ENCODE data around the gene BST1.
"Not testable (repeated sequence)": the region's sequence is repeated elsewhere in the genome, so short reads cannot be mapped to it uniquely, and the experiment has no call there.

The BST1 gene

DNA sequence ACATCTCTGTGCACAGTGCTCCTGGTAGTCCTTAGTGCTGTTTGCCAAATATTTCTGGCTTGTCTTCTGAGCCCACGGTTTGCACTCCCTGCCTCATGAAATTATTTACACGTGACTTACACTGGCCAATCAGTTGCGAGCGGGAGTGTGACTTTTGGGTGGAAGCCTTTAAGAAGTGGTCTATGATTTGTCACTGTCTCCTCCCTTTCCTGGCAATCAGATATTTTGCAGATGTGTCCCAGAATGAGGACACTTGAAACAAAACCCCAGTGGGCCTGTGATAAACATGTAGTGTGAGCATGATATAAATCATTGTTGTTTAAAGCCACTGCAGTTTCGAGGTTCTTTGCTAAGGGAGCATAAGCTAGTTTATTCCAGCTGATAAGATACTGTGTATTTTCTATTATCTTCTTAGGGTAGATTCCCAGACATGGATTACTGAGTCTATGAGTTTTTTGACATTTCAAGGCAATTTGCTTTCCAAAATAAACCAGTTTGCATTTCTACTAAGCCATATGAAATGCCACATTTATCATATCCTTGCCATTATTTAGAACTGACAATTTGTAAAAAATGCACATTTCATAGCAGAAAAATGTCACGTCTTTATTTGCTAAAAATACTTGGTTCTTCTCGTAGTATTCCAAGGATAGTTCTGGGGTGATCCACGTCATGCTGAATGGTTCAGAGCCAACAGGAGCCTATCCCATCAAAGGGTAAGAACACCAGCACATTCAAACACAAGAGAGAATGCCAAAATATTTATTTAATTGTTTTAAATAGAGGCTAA, 12.0 kb downstream of the BST1 start:
- no peaks in the 10 kb centered on the region for H3K9me3 ChIP-seq (ENCODE audit: insufficient read depth, low read depth, low read length)
- no peaks in the 10 kb centered on the region for H3K4me1 ChIP-seq (ENCODE audit: insufficient read depth, low read length)
- H3K27ac ChIP-seq (ENCODE audit: low read length) = no peak overlapping the region
- H3K9ac ChIP-seq (ENCODE audit: low read depth, low read length) = no peak overlapping the region
- no peaks in the 10 kb centered on the region for H3K36me3 ChIP-seq (ENCODE audit: insufficient read depth, low read depth, low read length)
- no peak overlapping the region for H3K4me3 ChIP-seq (ENCODE audit: low read length)
- no peaks in the 10 kb centered on the region for H3K27me3 ChIP-seq (ENCODE audit: insufficient read depth, low read length)

DNA sequence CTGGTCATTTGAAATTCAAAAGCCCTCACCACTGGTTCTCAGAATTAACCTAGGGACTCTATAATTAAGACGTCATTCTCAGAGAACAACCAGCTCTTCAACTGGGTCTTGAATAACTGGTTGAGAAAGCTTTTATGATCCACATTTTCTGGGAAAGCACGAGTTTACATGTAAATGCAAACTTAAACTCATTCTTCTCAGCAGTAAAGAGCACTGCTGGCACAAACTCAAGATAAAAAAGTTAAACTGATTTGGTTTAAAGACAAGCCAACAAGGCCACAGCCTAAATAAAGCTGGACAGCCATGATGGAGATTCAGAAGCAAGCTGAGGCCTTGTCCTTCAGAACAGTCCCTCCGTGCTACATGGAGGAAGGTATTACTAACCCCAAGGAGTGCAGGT, 13.2 kb downstream of the BST1 start:
- H3K36me3 ChIP-seq (ENCODE audit: insufficient read depth, low read depth, low read length) = no peaks in the 10 kb centered on the region
- H3K9ac ChIP-seq (ENCODE audit: low read depth, low read length) = no peak overlapping the region
- H3K27ac ChIP-seq (ENCODE audit: low read length) = no peak overlapping the region
- H3K4me1 ChIP-seq (ENCODE audit: insufficient read depth, low read length) = no peaks in the 10 kb centered on the region
- H3K27me3 ChIP-seq (ENCODE audit: insufficient read depth, low read length) = no peaks in the 10 kb centered on the region
- no peak overlapping the region for H3K4me3 ChIP-seq (ENCODE audit: low read length)
- no peaks in the 10 kb centered on the region for H3K9me3 ChIP-seq (ENCODE audit: insufficient read depth, low read depth, low read length)

DNA sequence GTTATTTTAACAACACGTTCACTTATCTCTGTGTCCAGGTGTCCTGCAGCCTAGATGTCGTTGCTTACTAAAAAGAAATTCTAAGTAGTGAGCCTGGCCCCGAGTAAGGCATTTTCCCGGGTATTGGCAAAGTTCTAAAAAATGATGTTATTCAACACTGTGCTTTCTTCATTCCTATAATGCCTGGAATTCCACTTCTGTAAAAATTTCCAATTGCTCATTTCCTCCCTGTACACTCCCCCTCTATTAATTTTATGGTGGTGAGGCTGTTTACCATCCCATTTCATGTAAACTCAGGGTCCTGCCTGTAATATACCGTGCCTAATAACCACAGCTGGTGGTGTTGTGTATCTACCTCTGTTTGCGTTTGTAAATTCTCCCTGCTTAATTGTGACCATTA, 14.2 kb downstream of the BST1 start:
- Histone ChIP-seq H3K9ac (ENCODE audit: low read depth, low read length) (no peak overlapping the region), H3K4me3 (ENCODE audit: low read length) (no peak overlapping the region), H3K27ac (ENCODE audit: low read length) (no peak overlapping the region)

DNA sequence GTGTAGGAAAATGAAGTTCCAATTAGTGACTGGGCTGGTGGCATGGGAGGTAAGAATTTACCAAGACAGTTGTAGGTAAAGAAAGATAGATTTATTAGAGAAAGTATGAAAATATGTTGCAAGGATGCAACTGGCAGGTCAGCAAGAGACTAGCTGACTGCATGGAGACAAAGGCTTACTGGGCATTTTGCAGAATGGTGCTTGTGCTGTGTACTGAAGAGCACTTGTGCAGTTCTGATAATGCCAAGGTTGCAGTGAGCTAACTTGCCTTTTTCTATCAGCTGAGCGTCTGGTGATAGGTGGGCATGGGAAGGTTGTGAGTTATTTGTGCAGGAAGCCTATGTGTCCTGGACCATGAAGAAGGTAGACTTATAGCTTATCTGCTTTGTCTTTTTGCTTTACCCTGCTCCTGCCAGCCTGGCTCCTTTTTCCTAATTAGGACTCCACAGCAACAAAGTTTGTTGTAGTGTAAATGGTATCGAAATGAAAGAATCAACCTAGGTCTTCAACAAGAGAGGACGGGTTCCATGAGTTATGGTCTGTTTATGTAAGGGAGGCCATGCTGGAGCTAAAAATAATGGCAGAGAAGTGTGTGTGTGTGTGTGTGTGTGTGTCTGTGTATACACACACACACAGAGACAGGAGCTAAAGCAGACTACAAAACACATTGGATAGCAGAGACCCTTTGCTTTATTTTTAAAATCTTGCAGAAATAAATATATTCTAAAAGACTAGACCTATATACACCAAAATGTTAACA, 15.0 kb downstream of the BST1 start:
- H3K9ac ChIP-seq (ENCODE audit: low read depth, low read length) = no peak overlapping the region
- H3K27me3 ChIP-seq (ENCODE audit: insufficient read depth, low read length) = no peaks in the 10 kb centered on the region
- H3K27ac ChIP-seq (ENCODE audit: low read length) = no peak overlapping the region
- no peaks in the 10 kb centered on the region for H3K36me3 ChIP-seq (ENCODE audit: insufficient read depth, low read depth, low read length)
- H3K4me3 ChIP-seq (ENCODE audit: low read length) = no peak overlapping the region
- H3K4me1 ChIP-seq (ENCODE audit: insufficient read depth, low read length) = no peaks in the 10 kb centered on the region
- H3K9me3 ChIP-seq (ENCODE audit: insufficient read depth, low read depth, low read length) = no peaks in the 10 kb centered on the region

More for the DNA sequence above, 14.2 kb downstream of the BST1 start:
- H3K27me3 ChIP-seq (ENCODE audit: insufficient read depth, low read length) = no peaks in the 10 kb centered on the region
- no peaks in the 10 kb centered on the region for H3K9me3 ChIP-seq (ENCODE audit: insufficient read depth, low read depth, low read length)
- H3K36me3 ChIP-seq (ENCODE audit: insufficient read depth, low read depth, low read length) = no peaks in the 10 kb centered on the region
- no peaks in the 10 kb centered on the region for H3K4me1 ChIP-seq (ENCODE audit: insufficient read depth, low read length)

DNA sequence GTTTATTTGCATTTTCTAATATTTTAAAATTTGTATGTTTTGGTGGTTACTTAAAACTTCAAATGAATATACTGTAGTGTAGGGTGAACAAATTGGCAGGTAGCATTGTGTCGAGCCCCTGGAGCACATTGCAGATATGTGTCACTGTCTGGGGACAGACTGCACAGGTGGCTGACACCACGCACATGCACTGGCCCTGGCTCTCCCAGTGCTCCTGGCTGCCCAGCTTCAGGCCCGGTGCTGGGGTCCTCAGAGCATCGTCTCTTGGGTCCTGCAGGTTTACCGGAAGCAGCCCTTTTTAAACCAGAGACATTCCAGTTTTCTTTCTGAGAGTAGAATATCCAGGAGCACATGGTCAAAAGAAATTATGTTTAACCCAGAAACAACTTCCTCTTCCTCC, 15.6 kb downstream of the BST1 start:
- no peak overlapping the region for H3K27ac ChIP-seq (ENCODE audit: low read length)
- no peak overlapping the region for H3K9ac ChIP-seq (ENCODE audit: low read depth, low read length)
- H3K4me3 ChIP-seq (ENCODE audit: low read length) = no peak overlapping the region
- H3K36me3 ChIP-seq (ENCODE audit: insufficient read depth, low read depth, low read length) = no peaks in the 10 kb centered on the region
- no peaks in the 10 kb centered on the region for H3K9me3 ChIP-seq (ENCODE audit: insufficient read depth, low read depth, low read length)
- no peaks in the 10 kb centered on the region for H3K27me3 ChIP-seq (ENCODE audit: insufficient read depth, low read length)
- no peaks in the 10 kb centered on the region for H3K4me1 ChIP-seq (ENCODE audit: insufficient read depth, low read length)

DNA sequence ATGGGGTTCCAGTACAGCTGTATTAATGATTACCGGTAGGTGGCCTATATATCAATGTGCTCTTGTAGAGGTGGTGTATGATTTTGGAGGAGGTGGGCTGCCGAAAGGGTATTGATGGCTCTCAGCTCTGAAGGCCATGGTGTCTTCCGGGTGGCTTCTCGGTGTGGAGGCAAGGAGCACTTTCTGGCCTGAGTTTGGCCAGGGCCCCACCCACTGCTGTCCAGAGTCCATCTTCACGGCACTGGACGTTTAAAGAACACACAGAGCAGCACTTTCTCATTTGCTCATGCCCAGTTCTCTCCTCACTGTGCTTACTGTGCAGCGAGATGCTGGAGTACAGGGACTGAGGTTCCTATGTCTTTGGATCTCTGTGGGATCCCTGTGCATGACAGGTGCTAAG, 16.1 kb downstream of the BST1 start:
- no peaks in the 10 kb centered on the region for H3K36me3 ChIP-seq (ENCODE audit: insufficient read depth, low read depth, low read length)
- no peaks in the 10 kb centered on the region for H3K9me3 ChIP-seq (ENCODE audit: insufficient read depth, low read depth, low read length)
- H3K4me3 ChIP-seq (ENCODE audit: low read length) = no peak overlapping the region
- H3K27ac ChIP-seq (ENCODE audit: low read length) = no peak overlapping the region
- H3K9ac ChIP-seq (ENCODE audit: low read depth, low read length) = no peak overlapping the region
- no peaks in the 10 kb centered on the region for H3K27me3 ChIP-seq (ENCODE audit: insufficient read depth, low read length)
- no peaks in the 10 kb centered on the region for H3K4me1 ChIP-seq (ENCODE audit: insufficient read depth, low read length)

DNA sequence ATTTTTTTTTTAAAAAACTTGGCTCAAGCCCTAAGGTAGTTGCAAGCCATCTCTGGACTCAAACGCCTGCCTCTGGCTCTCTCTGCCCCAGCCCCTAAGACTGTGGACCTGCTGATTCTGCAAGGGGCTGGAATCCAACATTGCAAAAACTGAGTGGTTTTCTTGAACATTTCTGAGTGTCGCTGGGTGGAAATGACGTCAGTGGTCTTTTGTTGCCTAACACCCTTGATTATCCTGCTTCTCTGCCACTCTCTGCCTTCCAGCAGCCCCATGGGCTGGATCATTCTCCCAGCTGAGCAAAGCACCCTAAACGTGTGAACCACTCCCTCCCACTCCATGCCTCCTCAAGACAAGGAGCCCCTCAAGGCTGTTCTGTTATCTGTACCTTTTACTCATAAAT, 16.6 kb downstream of the BST1 start:
- no peak overlapping the region for H3K9ac ChIP-seq (ENCODE audit: low read depth, low read length)
- no peaks in the 10 kb centered on the region for H3K4me1 ChIP-seq (ENCODE audit: insufficient read depth, low read length)
- no peaks in the 10 kb centered on the region for H3K27me3 ChIP-seq (ENCODE audit: insufficient read depth, low read length)
- H3K9me3 ChIP-seq (ENCODE audit: insufficient read depth, low read depth, low read length) = no peaks in the 10 kb centered on the region
- no peak overlapping the region for H3K4me3 ChIP-seq (ENCODE audit: low read length)
- no peak overlapping the region for H3K27ac ChIP-seq (ENCODE audit: low read length)
- H3K36me3 ChIP-seq (ENCODE audit: insufficient read depth, low read depth, low read length) = no peaks in the 10 kb centered on the region

DNA sequence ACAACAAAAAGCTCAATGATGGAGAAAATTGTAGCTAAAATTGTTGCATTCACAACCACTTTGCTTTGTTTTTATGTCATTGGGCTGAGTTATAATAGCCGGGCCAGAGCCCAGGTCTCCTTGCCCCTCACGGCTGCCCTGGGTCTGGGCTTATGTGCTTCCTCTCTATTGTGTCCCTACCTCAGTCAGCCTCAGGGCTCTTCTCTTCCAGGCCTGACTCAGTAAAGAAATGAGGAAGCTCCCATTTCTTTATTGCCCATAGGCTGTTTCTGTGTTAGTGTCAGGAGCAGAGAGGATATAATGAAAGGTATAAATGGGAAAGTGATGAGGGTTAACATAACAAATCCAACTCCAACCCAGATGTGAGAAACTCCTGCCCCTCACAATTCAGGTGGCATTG, 18.0 kb downstream of the BST1 start:
- Histone ChIP-seq H3K36me3 (ENCODE audit: insufficient read depth, low read depth, low read length) (no peaks in the 10 kb centered on the region), H3K4me3 (ENCODE audit: low read length) (no peak overlapping the region), H3K4me1 (ENCODE audit: insufficient read depth, low read length) (no peaks in the 10 kb centered on the region), H3K27ac (ENCODE audit: low read length) (no peak overlapping the region), H3K9me3 (ENCODE audit: insufficient read depth, low read depth, low read length) (no peaks in the 10 kb centered on the region), H3K9ac (ENCODE audit: low read depth, low read length) (no peak overlapping the region), H3K27me3 (ENCODE audit: insufficient read depth, low read length) (no peaks in the 10 kb centered on the region)

DNA sequence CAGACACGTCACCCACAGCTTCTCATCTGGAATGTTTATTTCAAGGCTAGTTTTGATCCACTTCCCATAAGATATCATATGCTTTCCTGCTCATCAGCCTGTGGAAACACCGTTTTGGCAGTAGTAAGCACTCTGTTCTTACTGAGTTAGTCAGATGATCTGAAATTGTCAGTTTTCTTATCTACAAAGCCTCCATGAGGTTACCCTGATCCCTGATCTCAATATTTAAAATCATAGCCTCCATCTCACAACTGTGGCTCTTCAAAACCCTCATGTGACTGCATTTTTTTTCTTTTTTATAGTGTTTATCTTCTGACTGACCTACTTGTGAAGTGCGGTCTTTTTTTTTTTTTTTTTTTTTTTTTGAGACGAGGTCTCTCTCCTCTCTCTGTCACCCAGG, 22.7 kb downstream of the BST1 start:
- Histone ChIP-seq H3K27me3 (ENCODE audit: insufficient read depth, low read length) (no peaks in the 10 kb centered on the region), H3K9me3 (ENCODE audit: insufficient read depth, low read depth, low read length) (no peaks in the 10 kb centered on the region), H3K27ac (ENCODE audit: low read length) (no peak overlapping the region), H3K4me1 (ENCODE audit: insufficient read depth, low read length) (no peaks in the 10 kb centered on the region), H3K9ac (ENCODE audit: low read depth, low read length) (no peak overlapping the region), H3K4me3 (ENCODE audit: low read length) (no peak overlapping the region), H3K36me3 (ENCODE audit: insufficient read depth, low read depth, low read length) (no peaks in the 10 kb centered on the region)

DNA sequence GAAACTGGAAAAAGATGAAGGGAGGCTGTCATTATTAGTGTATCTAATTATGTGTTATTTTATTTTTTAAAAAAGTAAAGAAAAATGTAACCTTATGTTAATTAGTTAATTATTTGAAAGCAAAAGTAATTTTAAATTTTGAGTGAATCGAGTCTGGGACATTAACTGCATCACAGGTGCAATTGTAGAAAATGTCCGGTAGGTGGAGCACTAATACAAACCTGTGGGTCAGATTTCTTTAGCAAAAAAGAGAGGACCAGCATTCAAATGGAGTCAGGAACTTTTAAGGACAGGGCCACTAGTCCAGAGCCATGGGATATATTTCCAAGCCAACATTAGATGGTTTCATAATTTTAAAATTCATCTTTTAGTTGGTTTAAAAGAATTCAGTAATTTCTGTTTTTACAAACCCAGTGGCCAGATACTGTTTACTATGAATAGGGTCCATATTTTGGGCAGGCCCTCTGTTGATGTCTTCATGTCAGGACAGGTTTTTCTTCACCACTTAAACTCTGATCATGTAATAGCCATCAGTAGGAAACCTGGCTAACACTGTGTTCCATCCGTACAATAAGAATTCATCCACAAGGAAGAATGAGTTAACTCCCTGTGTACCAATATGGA, 27.2 kb downstream of the BST1 start:
- no peaks in the 10 kb centered on the region for H3K27me3 ChIP-seq (ENCODE audit: insufficient read depth, low read length)
- H3K36me3 ChIP-seq (ENCODE audit: insufficient read depth, low read depth, low read length) = no peaks in the 10 kb centered on the region
- H3K27ac ChIP-seq (ENCODE audit: low read length) = no peak overlapping the region
- no peak overlapping the region for H3K9ac ChIP-seq (ENCODE audit: low read depth, low read length)
- no peaks in the 10 kb centered on the region for H3K4me1 ChIP-seq (ENCODE audit: insufficient read depth, low read length)
- no peak overlapping the region for H3K4me3 ChIP-seq (ENCODE audit: low read length)
- H3K9me3 ChIP-seq (ENCODE audit: insufficient read depth, low read depth, low read length) = no peaks in the 10 kb centered on the region; the same call in 1 of the 2 replicates

DNA sequence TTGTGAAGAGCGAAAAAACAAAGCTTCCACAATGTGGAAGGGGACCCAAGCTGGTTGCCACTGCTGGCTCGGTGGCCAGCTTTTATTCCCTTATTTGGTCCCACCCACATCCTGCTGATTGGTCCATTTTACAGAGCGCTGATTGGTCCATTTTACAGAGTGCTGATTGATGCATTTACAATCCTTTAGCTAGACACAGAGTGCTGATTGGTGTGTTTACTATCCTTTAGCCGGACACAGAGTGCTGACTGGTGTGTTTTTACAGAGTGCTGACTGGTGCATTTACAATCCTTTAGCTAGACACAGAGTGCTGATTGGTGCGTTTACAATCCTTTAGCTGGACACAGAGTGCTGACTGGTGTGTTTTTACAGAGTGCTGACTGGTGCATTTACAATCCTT, 30.2 kb downstream of the BST1 start:
- H3K36me3 ChIP-seq (ENCODE audit: insufficient read depth, low read depth, low read length); H3K27me3 ChIP-seq (ENCODE audit: insufficient read depth, low read length); H3K4me1 ChIP-seq (ENCODE audit: insufficient read depth, low read length); H3K4me3 ChIP-seq (ENCODE audit: low read length); H3K27ac ChIP-seq (ENCODE audit: low read length); H3K9ac ChIP-seq (ENCODE audit: low read depth, low read length); H3K9me3 ChIP-seq (ENCODE audit: insufficient read depth, low read depth, low read length): not testable (repeated sequence)

DNA sequence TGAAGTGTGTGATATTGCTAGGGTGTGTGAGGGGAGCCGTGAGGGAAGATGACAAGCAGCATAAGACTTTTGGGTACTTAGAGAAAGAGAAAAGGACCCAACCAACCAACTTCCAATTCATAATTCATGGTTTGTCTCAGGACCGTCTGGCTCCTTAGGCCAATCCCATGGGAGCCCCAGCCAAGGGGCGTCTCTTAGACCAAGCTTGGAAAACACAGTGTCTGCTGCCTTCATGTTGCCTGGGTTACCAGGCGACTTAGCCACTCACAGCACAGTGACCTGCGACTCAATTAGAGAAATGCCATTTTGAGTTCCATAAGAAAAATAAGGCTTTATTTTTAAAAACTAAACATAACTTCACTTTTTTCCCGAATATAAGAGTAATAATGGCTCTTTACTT, 32.7 kb downstream of the BST1 start:
- Histone ChIP-seq H3K9ac (ENCODE audit: low read depth, low read length) (no peak overlapping the region), H3K9me3 (ENCODE audit: insufficient read depth, low read depth, low read length) (no peaks in the 10 kb centered on the region; the same call in 1 of the 2 replicates), H3K27ac (ENCODE audit: low read length) (no peak overlapping the region), H3K4me3 (ENCODE audit: low read length) (no peak overlapping the region), H3K27me3 (ENCODE audit: insufficient read depth, low read length) (no peaks in the 10 kb centered on the region), H3K4me1 (ENCODE audit: insufficient read depth, low read length) (no peaks in the 10 kb centered on the region), H3K36me3 (ENCODE audit: insufficient read depth, low read depth, low read length) (no peaks in the 10 kb centered on the region)
